Inferior parietal cortex (tissue), 1 donor: Measurements from ENCODE around the gene ACBD6.

Source experiments
- DNase-seq: peaks from one replicate; pipeline ENCODE4 v3.0.0-alpha.2; 2016; ENCODE audit errors: extremely low spot score

ACBD6 gene

GRCh38 chr1:180271272-180272255 is 230.8 kb downstream of the ACBD6 start:
- peak; percentile 18 for DNase-seq

- no peak for DNase-seq
These were observed 231.7 kb downstream of the ACBD6 start for GRCh38 chr1:180270530-180271271.

GRCh38 chr1:180269645-180270529 is 232.5 kb downstream of the ACBD6 start:
- no peak for DNase-seq

GRCh38 chr1:180268556-180269075 is 233.8 kb downstream of the ACBD6 start:
- no peak for DNase-seq

- no peak for DNase-seq
These were observed 234.4 kb downstream of the ACBD6 start for GRCh38 chr1:180267761-180268555.

GRCh38 chr1:180267211-180267561 is 235.2 kb downstream of the ACBD6 start:
- no peak for DNase-seq

GRCh38 chr1:180266275-180267210 is 235.8 kb downstream of the ACBD6 start:
- no peak for DNase-seq

GRCh38 chr1:180265871-180266270 is 236.5 kb downstream of the ACBD6 start:
- no peak for DNase-seq

- DNase-seq = no peak
These were observed 237.2 kb downstream of the ACBD6 start for GRCh38 chr1:180265201-180265600.

- no peak for DNase-seq
These were observed 237.8 kb downstream of the ACBD6 start for GRCh38 chr1:180264595-180264994.

- no peak for DNase-seq
These were observed 239.5 kb downstream of the ACBD6 start for GRCh38 chr1:180262628-180263488.

GRCh38 chr1:180261524-180262155 is 240.7 kb downstream of the ACBD6 start:
- DNase-seq = no peak

GRCh38 chr1:180261030-180261429 is 241.3 kb downstream of the ACBD6 start:
- no peak for DNase-seq

GRCh38 chr1:180260541-180260940 is 241.8 kb downstream of the ACBD6 start:
- DNase-seq = no peak

GRCh38 chr1:180259431-180260338 is 242.7 kb downstream of the ACBD6 start:
- no peak for DNase-seq

GRCh38 chr1:180258935-180259334 is 243.4 kb downstream of the ACBD6 start:
- DNase-seq = no peak

GRCh38 chr1:180258290-180258689 is 244.1 kb downstream of the ACBD6 start:
- DNase-seq = no peak
